HG03432 (cell line): Measurements from ENCODE around the gene HSF2BP.
"Not testable (repeated sequence)": the region's sequence is repeated elsewhere in the genome, so short reads cannot be mapped to it uniquely, and the experiment has no call there.

Source experiments
- ATAC-seq: cut with Tn5 transposase; IDR thresholded peaks from one replicate; pipeline ENCODE4 v1.9.1; 2021; ENCODE audit warnings: mild to moderate bottlenecking, moderate library complexity; ENCODE audit not compliant: unreplicated experiment

Gene HSF2BP

DNA sequence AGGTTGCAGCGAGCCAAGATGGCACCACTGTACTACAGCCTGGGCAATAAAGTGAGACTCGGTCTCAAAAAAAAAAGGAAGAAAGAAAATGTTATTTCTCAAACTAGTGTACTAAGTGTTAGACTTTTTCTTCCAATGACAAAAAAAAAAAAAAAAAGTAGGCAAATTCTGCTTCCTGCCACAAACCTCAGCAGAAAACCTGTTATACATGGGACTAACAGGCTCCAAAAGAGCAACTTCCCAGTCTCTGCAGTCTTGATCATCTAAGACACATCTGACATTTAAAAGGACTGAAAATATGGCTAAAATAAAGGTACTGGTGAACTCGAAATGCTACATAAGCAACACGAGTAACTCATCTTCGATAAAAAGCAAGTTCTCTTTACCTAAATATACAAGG, 59.6 kb downstream of the HSF2BP start:
- no peak for ATAC-seq

DNA sequence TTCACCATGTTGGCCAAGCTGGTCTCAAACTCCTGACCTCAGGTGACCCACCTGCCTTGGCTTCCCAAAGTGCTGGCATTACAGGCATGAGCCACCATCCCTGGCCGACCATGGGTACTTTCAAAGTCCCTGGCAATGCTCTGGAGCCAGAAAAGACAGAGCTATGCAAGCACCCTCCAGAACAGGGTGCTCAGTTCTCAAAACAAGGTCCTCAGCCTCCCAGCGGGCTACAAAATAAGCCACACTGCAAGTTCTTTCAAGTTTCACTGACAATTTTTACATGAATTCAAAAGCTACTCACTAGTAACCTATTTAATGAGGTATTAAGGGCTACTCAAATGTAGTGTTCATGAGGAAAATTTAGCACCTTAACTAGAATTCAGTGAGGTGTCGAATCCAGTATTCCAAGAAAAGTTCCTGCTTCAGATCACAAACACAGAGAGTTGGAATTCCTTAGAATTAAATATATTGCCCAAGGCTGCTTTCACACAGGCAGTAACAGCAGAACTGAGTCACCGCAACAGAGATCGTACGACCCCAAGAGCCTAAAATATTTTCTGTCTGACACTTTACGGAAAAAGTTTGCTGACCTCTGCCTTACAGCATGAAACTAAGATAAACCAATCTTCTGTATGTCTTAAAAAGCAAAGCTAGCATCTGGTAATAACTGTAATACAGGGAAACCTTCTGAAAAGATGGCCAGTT, 60.7 kb downstream of the HSF2BP start:
- ATAC-seq: no peak

DNA sequence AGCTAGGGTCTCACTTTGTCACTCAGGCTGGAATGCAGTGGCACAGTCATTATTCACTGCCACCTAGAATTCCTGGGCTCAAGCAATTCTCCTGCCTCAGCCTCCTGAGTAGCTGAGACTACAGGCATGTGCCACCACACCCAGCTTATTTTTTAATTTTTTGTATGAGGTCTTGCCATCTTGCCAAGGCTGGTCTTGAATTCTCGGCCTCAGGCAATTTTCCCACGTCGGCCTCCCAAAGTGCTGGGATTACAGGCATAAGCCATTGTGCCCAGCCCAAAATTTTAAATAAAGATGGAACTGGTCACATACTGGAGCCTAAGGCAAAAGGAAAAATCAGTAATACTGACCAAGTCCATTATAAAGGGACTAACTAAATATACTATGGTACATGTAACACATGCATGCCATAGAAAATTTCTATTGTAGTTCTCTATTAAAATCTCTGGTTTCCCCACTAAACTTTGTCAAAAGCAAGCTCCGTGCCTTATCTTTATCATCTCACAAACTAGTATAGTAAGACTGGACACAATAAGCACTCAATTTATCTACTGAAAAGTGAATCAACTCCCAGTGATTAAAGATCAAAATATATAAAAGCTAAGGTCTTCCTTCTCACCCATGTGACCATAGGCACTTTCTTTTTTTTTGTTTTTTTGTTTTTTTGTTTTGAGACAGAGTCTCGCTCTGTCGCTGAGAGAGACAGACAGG, 61.6 kb downstream of the HSF2BP start:
- ATAC-seq: no peak

DNA sequence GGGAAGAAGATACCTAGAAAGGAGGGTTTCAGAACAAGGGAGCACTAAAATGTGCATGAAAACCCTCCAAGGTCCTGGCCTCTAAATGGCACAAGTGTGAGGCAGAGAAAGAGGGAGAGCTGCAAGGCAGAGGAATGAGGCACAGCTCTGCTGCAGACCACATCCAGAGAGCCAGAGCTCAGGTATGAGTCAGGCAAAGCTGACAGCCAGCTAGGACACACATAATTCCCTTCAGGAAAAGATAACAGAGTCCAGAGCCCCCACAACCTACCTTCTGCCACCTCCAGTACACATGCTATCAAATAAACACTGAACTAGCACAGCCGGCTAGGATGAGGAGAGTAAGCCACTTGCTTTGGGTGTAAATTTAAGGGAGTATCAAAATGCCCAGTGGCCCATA, 62.2 kb downstream of the HSF2BP start:
- no peak for ATAC-seq

DNA sequence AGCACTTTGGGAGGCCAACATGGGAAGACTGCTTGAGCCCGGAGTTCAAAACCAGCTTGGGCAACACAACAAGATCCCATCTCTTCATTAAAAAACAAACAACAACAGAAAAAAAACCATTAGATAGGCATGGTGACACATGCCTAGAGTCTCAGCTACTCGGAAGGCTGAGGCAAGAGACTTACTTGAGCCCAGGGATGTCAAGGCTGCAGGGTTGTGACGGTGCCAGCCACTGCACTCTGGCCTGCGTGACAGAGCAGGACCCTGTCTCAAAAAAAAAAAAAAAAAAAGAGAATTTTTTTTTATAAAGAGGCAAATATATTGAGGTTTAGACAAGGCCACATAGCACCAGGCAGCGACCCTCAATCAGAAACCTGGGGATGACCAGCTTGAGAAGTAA, 62.7 kb downstream of the HSF2BP start:
- no peak for ATAC-seq

DNA sequence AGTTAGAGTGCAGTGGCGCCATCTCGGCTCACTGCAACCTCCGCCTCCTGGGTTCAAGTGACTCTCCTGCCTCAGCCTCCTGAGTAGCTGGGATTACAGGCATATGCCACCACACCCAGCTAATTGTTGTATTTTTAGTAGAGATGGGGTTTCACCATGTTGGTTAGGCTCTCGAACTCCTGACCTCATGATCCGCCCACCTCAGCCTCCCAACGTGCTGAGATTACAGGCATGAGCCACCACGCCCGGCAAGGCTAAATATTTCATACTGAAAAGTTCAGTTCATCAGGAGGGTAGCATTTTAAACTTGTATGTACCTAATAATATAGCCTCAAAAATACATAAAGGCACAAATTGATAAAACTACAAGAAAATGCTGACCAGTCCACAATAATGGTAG, 63.5 kb downstream of the HSF2BP start:
- ATAC-seq: not testable (repeated sequence)

DNA sequence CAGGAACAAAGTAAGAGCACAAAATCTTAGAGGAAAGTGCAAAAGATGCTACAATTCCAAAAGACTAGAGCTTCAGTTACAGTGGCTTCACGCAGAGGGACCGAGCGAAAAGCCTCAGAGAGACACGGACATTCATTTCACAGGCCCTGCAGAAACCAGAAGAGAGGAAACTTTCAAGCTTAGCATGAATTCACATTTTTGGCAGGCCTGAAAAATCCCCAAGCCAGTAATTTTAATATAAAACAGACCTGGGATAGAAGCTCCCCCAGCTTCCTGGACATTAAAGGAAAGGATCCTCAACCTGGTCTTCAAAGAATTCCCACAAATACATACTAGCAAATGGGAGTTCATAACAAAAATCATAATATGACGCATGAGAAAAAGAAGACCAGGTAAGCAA, 66.2 kb downstream of the HSF2BP start:
- ATAC-seq: no peak

DNA sequence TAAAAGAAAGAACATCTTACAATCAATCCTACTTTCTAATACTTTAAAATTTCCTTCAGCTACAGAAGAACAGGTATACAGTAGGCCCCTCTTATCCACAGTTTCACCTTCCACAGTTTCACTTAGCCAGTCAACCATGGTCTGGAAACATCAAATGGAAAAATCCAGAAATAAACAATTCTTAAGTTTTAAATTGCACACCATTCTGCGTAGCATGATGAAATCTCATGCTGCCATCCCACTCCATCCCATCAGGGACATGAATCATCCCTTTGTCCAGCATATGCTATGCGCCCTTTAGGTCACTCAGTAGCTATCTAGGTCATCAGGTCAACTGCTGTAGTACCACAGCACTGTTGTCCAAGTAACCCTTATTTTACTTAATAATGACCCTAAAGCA, 67.7 kb downstream of the HSF2BP start:
- ATAC-seq: no peak

DNA sequence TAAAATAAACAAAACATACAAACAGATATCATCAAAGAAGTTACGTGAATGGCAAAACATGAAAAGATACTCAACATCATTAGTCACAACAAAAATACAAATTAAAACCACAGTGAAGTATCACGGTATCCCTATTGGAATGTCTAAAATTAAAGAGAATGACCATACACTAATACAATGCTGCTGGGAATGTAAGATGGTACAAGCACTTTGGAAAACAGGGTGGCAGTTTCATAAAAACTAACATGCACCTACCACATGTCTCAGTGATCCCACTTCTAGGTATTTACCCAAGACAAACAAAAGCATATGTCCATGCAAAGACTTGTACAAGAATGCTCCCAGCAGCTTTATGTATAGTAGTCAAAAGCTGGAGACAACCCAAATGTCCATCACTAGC, 69.1 kb downstream of the HSF2BP start:
- ATAC-seq: no peak

DNA sequence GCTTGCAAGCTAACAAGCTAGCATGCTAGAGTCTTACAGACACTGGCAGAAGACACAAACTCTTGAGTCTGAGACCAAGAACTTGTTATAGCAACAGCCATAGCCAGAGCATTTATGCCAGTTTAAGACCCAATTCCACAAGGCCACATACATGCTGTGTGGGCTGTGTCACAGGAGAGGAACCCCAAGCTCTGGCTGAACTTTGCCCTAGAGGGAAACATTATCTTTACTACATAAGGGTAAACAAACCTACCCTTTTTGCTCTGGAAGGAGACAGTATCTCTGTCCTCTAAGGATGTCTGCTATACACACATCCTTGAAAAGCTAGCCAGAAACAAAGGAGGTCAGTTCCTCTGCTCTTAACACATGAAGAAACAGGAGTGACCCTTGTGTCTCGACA, 70.3 kb downstream of the HSF2BP start:
- ATAC-seq: no peak

DNA sequence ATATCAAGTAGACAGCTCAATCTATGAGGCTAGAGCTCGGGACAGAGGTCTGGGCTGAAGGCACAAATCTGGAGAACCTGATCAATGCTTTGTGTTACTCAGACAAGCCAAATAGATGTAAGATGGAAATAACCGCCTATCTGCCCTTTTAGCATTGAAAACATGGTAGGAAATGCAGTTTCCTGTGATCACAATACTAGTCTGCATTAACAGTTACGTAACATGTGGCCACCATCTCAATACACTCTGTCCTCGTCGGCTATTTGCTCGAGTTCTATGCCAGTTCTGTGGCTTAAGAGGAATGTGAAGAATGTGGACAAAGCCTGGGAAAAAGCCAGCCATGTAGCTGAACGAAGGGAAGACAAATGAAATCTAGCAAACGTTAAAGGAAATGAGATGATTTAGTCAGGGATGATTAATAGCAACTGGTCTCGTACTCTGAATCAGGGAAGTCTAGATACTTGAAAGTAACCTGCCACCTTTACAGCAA, 73.3 kb downstream of the HSF2BP start:
- no peak for ATAC-seq

DNA sequence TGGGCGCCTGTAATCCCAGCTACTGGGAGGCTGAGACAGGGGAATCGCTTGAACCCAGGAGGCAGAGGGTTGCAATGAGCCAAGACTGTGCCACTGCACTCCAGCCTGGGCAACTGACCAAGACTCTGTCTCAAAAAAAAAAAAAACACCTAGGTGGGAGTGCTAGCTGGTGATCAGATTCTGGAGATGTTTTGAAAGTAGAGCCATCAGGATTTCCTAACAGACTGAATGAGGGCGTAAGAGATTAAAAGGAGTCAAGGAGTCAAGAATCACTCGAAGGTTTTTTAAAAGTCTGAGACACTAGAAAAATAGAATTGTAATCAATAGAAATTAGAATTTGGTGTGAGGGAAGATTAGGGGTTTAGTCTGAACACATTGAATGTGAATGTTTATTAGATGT, 73.8 kb downstream of the HSF2BP start:
- ATAC-seq: no peak

DNA sequence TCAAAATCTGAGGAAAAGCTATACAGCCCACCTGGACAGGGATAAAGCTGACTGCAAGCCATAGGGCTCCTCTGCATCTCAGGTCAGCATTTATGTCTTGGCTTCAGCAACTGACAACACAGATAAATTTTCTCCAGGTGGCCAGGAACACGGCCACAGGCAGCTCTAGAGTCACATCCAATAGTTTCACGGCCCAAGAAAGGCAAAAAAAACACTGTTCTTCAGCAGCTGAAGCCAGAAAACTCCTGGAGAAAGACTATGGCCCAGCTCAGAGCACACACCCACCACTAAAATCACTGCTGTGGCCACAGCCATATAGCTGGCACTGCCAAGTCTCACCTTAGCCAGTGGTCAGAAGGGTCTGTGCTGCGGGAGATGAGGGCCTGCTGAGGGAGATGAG, 77.8 kb downstream of the HSF2BP start:
- no peak for ATAC-seq

DNA sequence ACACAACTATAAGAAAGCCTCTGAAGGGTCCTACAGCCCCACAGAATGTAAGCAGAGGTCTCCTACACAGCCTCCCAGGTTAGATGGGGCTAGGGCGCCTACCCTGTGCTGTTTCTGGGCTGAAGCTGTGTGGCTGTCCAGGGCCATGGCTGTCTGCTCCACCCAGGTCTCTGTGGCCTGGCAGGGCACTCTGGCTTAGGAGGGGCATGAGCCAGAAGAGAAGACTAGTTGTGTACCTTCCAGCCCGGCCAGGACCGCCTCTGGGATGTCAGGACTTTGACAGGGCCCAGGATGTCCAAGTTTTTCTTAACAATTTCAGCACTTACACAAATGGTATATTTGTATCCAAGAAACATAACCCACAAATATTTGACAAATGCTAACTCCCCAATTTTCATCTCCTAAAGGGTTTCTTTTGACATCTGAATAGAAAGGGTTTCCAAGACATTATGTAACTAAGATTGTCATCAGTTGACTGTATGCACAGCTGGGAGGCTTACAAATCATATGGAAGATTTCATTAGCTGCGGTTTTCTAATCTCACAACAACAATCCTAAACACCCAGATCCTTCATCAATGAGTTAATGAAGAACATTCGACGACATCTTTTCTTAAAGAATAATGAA, 80.5 kb downstream of the HSF2BP start:
- no peak for ATAC-seq

DNA sequence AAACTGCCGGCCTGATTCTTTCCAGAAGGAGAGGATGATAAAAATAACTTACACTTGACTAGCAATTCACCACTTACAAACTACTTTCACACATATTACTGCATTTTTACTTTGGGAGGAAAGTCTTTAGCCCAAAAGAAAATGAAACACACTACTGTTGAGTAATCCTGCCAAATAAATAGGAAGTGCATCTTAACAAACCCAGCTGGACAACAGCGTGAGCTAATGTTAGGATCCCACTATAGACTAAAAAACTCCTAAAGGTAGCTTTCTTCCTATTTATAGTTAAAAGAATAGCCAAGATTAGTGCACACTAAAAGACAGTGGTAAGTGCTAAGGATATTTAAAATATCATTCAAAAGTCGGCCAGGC, 83.8 kb downstream of the HSF2BP start:
- ATAC-seq: no peak

DNA sequence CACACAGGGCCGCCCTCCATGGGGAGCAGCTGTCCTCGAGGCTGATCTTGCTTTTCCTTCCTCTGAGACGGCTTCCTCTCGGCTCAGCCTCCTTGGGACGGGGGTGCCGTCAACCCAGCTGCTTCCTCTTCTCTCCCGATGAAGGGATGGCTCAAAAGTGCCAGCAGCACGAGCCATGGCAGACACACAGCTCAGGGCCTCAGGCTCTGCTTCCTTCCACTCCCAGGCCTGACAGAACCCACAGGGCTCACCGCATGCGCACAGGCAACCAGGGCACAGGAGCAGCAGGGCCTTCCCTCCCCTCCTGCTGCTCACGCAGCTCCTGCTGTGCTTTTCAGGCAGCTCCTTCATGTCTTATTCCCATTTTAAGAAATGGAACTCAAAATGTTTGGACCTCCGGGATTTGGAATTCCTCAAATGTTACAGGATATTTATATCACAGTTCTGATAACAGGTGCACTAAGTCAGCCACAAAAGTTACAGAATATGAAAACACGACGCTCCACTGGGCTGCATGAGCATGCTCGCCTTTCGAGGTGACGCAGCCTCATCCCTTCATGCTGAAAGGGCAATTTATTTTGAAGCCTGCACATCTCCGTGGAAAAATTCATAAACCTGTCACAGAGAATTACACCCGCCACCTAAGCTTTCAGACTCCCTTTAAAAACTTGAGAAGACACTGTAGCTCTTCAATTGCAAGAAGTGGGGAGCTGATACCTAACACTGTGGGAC, 84.4 kb downstream of the HSF2BP start:
- no peak for ATAC-seq

DNA sequence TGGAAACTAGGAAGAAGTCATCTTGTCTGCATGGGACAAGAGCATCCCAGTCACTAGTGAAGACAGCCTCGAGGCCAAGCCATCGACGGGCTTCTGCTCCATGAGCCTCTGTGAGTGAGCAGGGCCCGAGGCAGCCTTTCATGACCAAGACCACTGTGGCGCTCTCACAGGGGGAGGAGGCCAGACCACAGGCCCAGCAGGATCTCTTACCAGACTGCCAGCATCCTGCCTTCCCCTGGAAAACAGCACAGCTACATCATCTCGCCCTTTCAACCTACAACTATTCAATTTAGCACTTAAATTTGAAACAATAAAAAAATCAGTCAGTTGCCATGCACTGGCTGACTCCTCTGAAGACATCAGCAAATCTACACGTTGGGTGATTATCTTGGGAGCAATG, 85.4 kb downstream of the HSF2BP start:
- ATAC-seq: no peak

DNA sequence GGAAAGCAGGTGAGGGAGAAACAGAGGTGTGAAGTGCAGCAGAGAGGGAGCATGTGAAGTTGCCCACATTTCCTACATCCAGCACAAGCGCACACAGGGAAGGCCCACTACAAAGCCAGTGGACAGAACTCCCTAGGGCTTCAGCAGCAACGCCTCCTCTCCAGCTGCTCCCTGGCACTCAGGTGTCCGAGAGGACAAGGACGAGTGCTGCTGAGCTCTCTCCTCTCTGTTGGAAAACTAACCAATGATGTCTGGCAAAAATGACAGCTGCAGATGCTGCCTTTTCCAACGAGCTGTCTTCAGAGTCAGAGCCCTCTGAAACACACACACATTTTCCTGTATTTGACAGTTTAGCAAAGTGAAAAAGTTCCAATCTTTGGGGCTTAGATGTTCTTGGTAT, 86.8 kb downstream of the HSF2BP start:
- no peak for ATAC-seq

DNA sequence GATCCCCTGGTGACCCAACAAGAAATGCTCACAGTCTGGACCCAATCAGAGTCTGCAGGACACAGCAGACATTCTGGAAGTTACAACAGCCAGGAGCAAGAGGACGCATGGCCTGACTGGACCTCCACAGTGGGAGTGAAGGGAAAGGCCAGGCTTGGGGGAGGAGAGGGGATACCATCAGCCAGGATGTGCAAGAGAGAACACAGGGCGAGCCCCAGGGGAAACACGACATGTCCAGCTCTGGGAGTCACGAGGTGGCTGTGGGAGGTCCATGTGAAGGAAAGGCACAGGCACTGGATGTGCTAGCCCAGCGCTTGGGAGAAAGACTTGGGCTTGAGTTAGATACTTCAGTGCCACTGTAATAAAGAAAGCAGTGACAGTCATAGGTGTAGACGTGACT, 87.3 kb downstream of the HSF2BP start:
- ATAC-seq: no peak

DNA sequence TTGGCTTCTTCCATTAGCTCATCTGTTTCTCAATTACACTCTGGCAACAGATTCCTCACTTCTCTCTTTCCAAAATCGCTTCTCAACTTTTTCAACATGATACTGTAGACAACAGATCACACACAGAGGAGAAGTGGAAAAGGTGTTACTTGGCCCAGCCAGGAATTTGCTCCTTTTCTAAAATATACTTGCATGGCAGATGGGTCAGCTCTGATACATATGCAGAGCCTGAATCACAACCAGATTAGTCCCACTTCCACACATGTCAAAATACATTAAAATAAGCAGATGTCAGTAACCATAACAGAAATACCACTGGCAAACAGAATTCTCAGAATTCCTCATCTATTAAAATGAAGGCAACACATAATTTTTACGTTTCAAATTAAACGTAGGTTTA, 89.1 kb downstream of the HSF2BP start:
- not testable (repeated sequence) for ATAC-seq

DNA sequence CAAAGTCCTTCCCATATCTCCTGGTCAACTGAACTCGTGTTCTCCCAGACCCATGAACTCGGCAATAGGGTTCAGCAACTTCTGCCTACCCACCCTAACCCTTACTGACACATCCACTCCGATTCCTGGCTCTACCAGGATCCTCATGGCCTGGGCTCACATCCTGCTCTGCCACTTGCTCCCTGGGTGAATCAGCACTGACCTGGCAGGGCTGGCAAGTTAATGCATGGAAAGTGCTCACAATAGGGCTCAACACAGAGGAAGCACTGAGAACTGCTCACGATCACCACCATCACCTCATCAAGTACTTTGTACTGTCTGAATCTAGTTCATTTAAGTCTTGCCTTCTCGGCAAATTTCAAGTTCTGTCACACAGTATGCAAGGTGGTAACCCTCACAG, 96.8 kb downstream of the HSF2BP start:
- not testable (repeated sequence) for ATAC-seq

DNA sequence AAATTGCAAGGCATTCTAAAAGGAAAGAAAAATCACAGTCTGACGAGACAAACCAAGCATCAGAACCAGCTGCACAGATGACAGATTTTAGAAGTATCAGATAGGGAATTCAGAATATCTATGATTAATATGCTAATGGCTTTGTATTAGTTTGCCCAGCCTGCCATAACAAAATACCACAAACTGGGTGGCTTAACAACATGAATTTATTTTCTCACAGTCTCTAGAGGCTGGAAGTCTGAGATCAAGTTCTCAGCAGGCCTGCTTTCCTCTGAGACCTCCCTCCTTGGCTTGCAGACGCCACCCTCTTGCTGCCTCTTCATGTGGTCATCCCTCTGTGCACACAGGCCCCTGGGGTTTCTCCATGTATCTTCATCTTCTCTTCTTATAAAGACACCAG, 118.7 kb downstream of the HSF2BP start:
- ATAC-seq: not testable (repeated sequence)
